ENCODE results near the gene SPTBN1.

SPTBN1 gene

GRCh38 chr2:54671875-54672589 is 215.9 kb downstream of the SPTBN1 start:
- peaks cover 35% of the 10 kb centered on the region for H3K27me3 Mint-ChIP-seq
- DNase-seq, result no peak
- H3K27ac Mint-ChIP-seq, result no peak overlapping the region
- peaks cover 17% of the 10 kb centered on the region for H3K4me1 Mint-ChIP-seq (ENCODE audit: low read depth)
- no peaks in the 10 kb centered on the region for H3K9me3 Mint-ChIP-seq
- H3K4me3 Mint-ChIP-seq, result no peak overlapping the region
- peaks cover 41% of the 10 kb centered on the region for H3K36me3 Mint-ChIP-seq (ENCODE audit: low read depth)

GRCh38 chr2:54672590-54673456 is 216.7 kb downstream of the SPTBN1 start:
- H3K4me3 Mint-ChIP-seq, result no peak overlapping the region
- no peak for DNase-seq
- peak overlapping the region; percentile 23 for H3K27ac Mint-ChIP-seq
- H3K9me3 Mint-ChIP-seq, result no peaks in the 10 kb centered on the region
- peaks cover 33% of the 10 kb centered on the region for H3K36me3 Mint-ChIP-seq (ENCODE audit: low read depth)
- peaks cover 17% of the 10 kb centered on the region for H3K4me1 Mint-ChIP-seq (ENCODE audit: low read depth)
- peaks cover 43% of the 10 kb centered on the region for H3K27me3 Mint-ChIP-seq

GRCh38 chr2:54673501-54673998 is 217.4 kb downstream of the SPTBN1 start:
- Mint-ChIP-seq H3K27me3 (peaks cover 50% of the 10 kb centered on the region), H3K36me3 (ENCODE audit: low read depth) (peaks cover 26% of the 10 kb centered on the region), H3K4me3 (peak overlapping the region; percentile 10), H3K4me1 (ENCODE audit: low read depth) (peaks cover 17% of the 10 kb centered on the region), H3K9me3 (no peaks in the 10 kb centered on the region), H3K27ac (peak overlapping the region; percentile 23)
- DNase-seq, result peak; percentile 55

GRCh38 chr2:54675281-54675680 is 219.2 kb downstream of the SPTBN1 start:
- Mint-ChIP-seq H3K36me3 (ENCODE audit: low read depth) (peaks cover 10% of the 10 kb centered on the region), H3K4me3 (no peak overlapping the region), H3K27ac (no peak overlapping the region), H3K4me1 (ENCODE audit: low read depth) (peaks cover 24% of the 10 kb centered on the region), H3K9me3 (no peaks in the 10 kb centered on the region), H3K27me3 (peaks cover 60% of the 10 kb centered on the region)
- no peak for DNase-seq

- H3K9me3 Mint-ChIP-seq, result no peaks in the 10 kb centered on the region
- no peak overlapping the region for H3K4me3 Mint-ChIP-seq
- peaks cover 60% of the 10 kb centered on the region for H3K27me3 Mint-ChIP-seq
- peaks cover 28% of the 10 kb centered on the region for H3K4me1 Mint-ChIP-seq (ENCODE audit: low read depth)
- no peak for DNase-seq
- peaks cover 5% of the 10 kb centered on the region for H3K36me3 Mint-ChIP-seq (ENCODE audit: low read depth)
- H3K27ac Mint-ChIP-seq, result no peak overlapping the region
Observed at GRCh38 chr2:54675738-54676137, 219.6 kb downstream of the SPTBN1 start.

- Mint-ChIP-seq H3K4me1 (ENCODE audit: low read depth) (peaks cover 36% of the 10 kb centered on the region), H3K27ac (no peak overlapping the region), H3K4me3 (no peak overlapping the region), H3K36me3 (ENCODE audit: low read depth) (no peaks in the 10 kb centered on the region), H3K27me3 (peaks cover 63% of the 10 kb centered on the region), H3K9me3 (no peaks in the 10 kb centered on the region)
- no peak for DNase-seq
Observed at GRCh38 chr2:54676656-54677055, 220.5 kb downstream of the SPTBN1 start.

- Mint-ChIP-seq H3K4me1 (ENCODE audit: low read depth) (peaks cover 40% of the 10 kb centered on the region), H3K9me3 (no peaks in the 10 kb centered on the region), H3K27ac (no peak overlapping the region), H3K4me3 (no peak overlapping the region), H3K36me3 (ENCODE audit: low read depth) (no peaks in the 10 kb centered on the region), H3K27me3 (peaks cover 64% of the 10 kb centered on the region)
- no peak for DNase-seq
Observed at GRCh38 chr2:54677476-54678265, 221.5 kb downstream of the SPTBN1 start.

- Mint-ChIP-seq H3K36me3 (ENCODE audit: low read depth) (no peaks in the 10 kb centered on the region), H3K9me3 (no peaks in the 10 kb centered on the region), H3K4me1 (ENCODE audit: low read depth) (peaks cover 29% of the 10 kb centered on the region), H3K4me3 (no peak overlapping the region), H3K27ac (no peak overlapping the region), H3K27me3 (peaks cover 71% of the 10 kb centered on the region)
- no peak for DNase-seq
Observed at GRCh38 chr2:54678719-54679118, 222.6 kb downstream of the SPTBN1 start.

- DNase-seq, result peak; percentile 73
- H3K27ac Mint-ChIP-seq, result peak overlapping the region; percentile 76
- H3K4me1 Mint-ChIP-seq (ENCODE audit: low read depth), result peaks cover 24% of the 10 kb centered on the region
- peaks cover 67% of the 10 kb centered on the region for H3K27me3 Mint-ChIP-seq
- H3K4me3 Mint-ChIP-seq, result peak overlapping the region; percentile 55
- no peaks in the 10 kb centered on the region for H3K36me3 Mint-ChIP-seq (ENCODE audit: low read depth)
- no peaks in the 10 kb centered on the region for H3K9me3 Mint-ChIP-seq
Observed at GRCh38 chr2:54680397-54681041, 224.4 kb downstream of the SPTBN1 start.

- Mint-ChIP-seq H3K36me3 (ENCODE audit: low read depth) (no peaks in the 10 kb centered on the region), H3K4me3 (no peak overlapping the region), H3K27ac (peak overlapping the region; percentile 76), H3K4me1 (ENCODE audit: low read depth) (peaks cover 24% of the 10 kb centered on the region), H3K27me3 (peaks cover 67% of the 10 kb centered on the region), H3K9me3 (no peaks in the 10 kb centered on the region)
- no peak for DNase-seq
Observed at GRCh38 chr2:54681416-54681815, 225.3 kb downstream of the SPTBN1 start.

GRCh38 chr2:54683596-54683995 is 227.5 kb downstream of the SPTBN1 start:
- no peak for DNase-seq
- Mint-ChIP-seq H3K27ac (no peak overlapping the region), H3K36me3 (ENCODE audit: low read depth) (no peaks in the 10 kb centered on the region), H3K9me3 (no peaks in the 10 kb centered on the region), H3K4me1 (ENCODE audit: low read depth) (peaks cover 32% of the 10 kb centered on the region), H3K4me3 (no peak overlapping the region), H3K27me3 (peaks cover 62% of the 10 kb centered on the region)

- Mint-ChIP-seq H3K4me3 (no peak overlapping the region), H3K4me1 (ENCODE audit: low read depth) (peaks cover 26% of the 10 kb centered on the region), H3K36me3 (ENCODE audit: low read depth) (no peaks in the 10 kb centered on the region), H3K27me3 (peaks cover 68% of the 10 kb centered on the region), H3K9me3 (peaks cover 2% of the 10 kb centered on the region), H3K27ac (no peak overlapping the region)
- DNase-seq, result no peak
Observed at GRCh38 chr2:54685263-54685775, 229.2 kb downstream of the SPTBN1 start.

GRCh38 chr2:54687595-54688152 is 231.5 kb downstream of the SPTBN1 start:
- Mint-ChIP-seq H3K27ac (no peak overlapping the region), H3K9me3 (peaks cover 2% of the 10 kb centered on the region), H3K27me3 (peaks cover 70% of the 10 kb centered on the region), H3K4me3 (no peak overlapping the region), H3K36me3 (ENCODE audit: low read depth) (no peaks in the 10 kb centered on the region), H3K4me1 (ENCODE audit: low read depth) (peaks cover 9% of the 10 kb centered on the region)
- DNase-seq, result no peak

Data from activated T-cell treated with anti-CD3 and anti-CD28 coated beads, Interleukin-2, amount 50 U/mL, for 24 hours (primary cell).